ENCODE data around the gene OTUB1. TPM values are rescaled to one million over a fixed set of nuclear protein-coding genes. Genes with fewer than 3 reads are reported as not detected.
"Not testable (repeated sequence)": the region's sequence is repeated elsewhere in the genome, so short reads cannot be mapped to it uniquely, and the experiment has no call there.

The OTUB1 gene
- total RNA-seq, 2 donors from 2014 or later: 44.4 to 47.8 TPM

- no peak for DNase-seq
- ATAC-seq: no peak
- intact Hi-C loops (cut with DNase I): loop anchor here in 1 of 2 donors (5.0 kb wide), 1 partner anchor 112 kb away; no protein-coding TSS in a partner anchor
Measured at GRCh38 chr11:64035081-64035524, 48.9 kb downstream of the OTUB1 start.

- ATAC-seq (peak in 1 of 2 donors; percentile 11), DNase-seq (no peak)
- intact Hi-C loops (cut with DNase I): loop anchor here in 1 of 2 donors (5.0 kb wide), 1 partner anchor 112 kb away; no protein-coding TSS in a partner anchor
Measured at GRCh38 chr11:64035576-64035975, 49.3 kb downstream of the OTUB1 start, which contains the start of gene FLRT1. Gene FLRT1, plus strand, starts transcription at chr11:64035931. Its CDS starts 80,337 bp downstream, at chr11:64116268.

- DNase-seq (peak; percentile 65), ATAC-seq (peak; percentile 72 to 82)
- intact Hi-C loops (cut with DNase I): loop anchor here in 1 of 2 donors (5.0 kb wide), 1 partner anchor 111 kb away; no protein-coding TSS in a partner anchor
Measured at GRCh38 chr11:64036087-64037026, 50.1 kb downstream of the OTUB1 start.

- ATAC-seq (peak in 1 of 2 donors; percentile 3), DNase-seq (no peak)
- intact Hi-C loops (cut with DNase I): loop anchor here in 1 of 2 donors (5.0 kb wide), 1 partner anchor 110 kb away; no protein-coding TSS in a partner anchor
Measured at GRCh38 chr11:64037027-64037634, 50.9 kb downstream of the OTUB1 start.

GRCh38 chr11:64038500-64038899, 52.3 kb downstream of the OTUB1 start:
- ATAC-seq (no peak), DNase-seq (no peak)
- intact Hi-C loops (cut with DNase I): loop anchor here in 1 of 2 donors (5.0 kb wide), 1 partner anchor 109 kb away; no protein-coding TSS in a partner anchor

GRCh38 chr11:64039012-64039665, 52.9 kb downstream of the OTUB1 start:
- ATAC-seq (no peak), DNase-seq (no peak)
- intact Hi-C loops (cut with DNase I): loop anchor here in 1 of 2 donors (5.0 kb wide), 1 partner anchor 108 kb away; no protein-coding TSS in a partner anchor

GRCh38 chr11:64040684-64041322, 54.6 kb downstream of the OTUB1 start:
- no peak for DNase-seq
- intact Hi-C loops (cut with DNase I): no loop called here
- peak in 1 of 2 donors; percentile 25 for ATAC-seq

GRCh38 chr11:64041846-64042245, 55.6 kb downstream of the OTUB1 start:
- no peak for DNase-seq
- no peak for ATAC-seq
- intact Hi-C loops (cut with DNase I): no loop called here

- intact Hi-C loops (cut with DNase I): no loop called here
- DNase-seq (no peak), ATAC-seq (no peak)
Measured at GRCh38 chr11:64042301-64042700, 56.1 kb downstream of the OTUB1 start.

GRCh38 chr11:64043545-64043944, 57.3 kb downstream of the OTUB1 start:
- ATAC-seq (no peak), DNase-seq (no peak)
- intact Hi-C loops (cut with DNase I): no loop called here

- intact Hi-C loops (cut with DNase I): no loop called here
- no peak for ATAC-seq
Measured at GRCh38 chr11:64044730-64045393, 58.6 kb downstream of the OTUB1 start.

GRCh38 chr11:64045700-64046099, 59.5 kb downstream of the OTUB1 start:
- intact Hi-C loops (cut with DNase I): no loop called here
- ATAC-seq: no peak
- no peak for DNase-seq

More at GRCh38 chr11:64044730-64045393, 58.6 kb downstream of the OTUB1 start:
- no peak for DNase-seq

GRCh38 chr11:64047373-64047772, 61.1 kb downstream of the OTUB1 start:
- intact Hi-C loops (cut with DNase I); ATAC-seq: not testable (repeated sequence)

More at GRCh38 chr11:64047373-64047772, 61.1 kb downstream of the OTUB1 start:
- not testable (repeated sequence) for DNase-seq

Other genes starting within 250 kb of the OTUB1 start
- gene ZFTA, start 217.7 kb upstream of the OTUB1 start, total RNA-seq: 10 to 100 TPM; 15.5 to 16.0 TPM
- 10 to 100 TPM; 13.3 to 13.5 TPM for gene SPINDOC, start 173.0 kb upstream of the OTUB1 start, total RNA-seq
- gene MARK2, start 147.3 kb upstream of the OTUB1 start, total RNA-seq: 10 to 100 TPM; 33.5 to 37.5 TPM
- gene RCOR2, start 69.3 kb upstream of the OTUB1 start, total RNA-seq: 1 to 10 TPM; 2.3 to 8.3 TPM
- gene NAA40, start 47.4 kb upstream of the OTUB1 start, total RNA-seq: 10 to 100 TPM; 26.0 to 29.1 TPM
- 100 to 1,000 TPM; 786 to 820 TPM for gene COX8A, start 11.8 kb upstream of the OTUB1 start, total RNA-seq
- 1 to 10 TPM; 1.3 to 1.6 TPM for gene FLRT1, start 49.5 kb downstream of the OTUB1 start, total RNA-seq
- gene MACROD1, start 179.7 kb downstream of the OTUB1 start, total RNA-seq: 10 to 100 TPM; 37.9 to 48.0 TPM
- 100 to 1,000 TPM; 102 to 125 TPM for gene STIP1, start 199.7 kb downstream of the OTUB1 start, total RNA-seq
- 10 to 100 TPM; 23.8 to 25.8 TPM for gene FERMT3, start 220.3 kb downstream of the OTUB1 start, total RNA-seq
- 10 to 100 TPM; 59.6 to 61.2 TPM for gene TRPT1, start 239.7 kb downstream of the OTUB1 start, total RNA-seq
- 10 to 100 TPM; 58.8 to 82.0 TPM for gene NUDT22, start 239.8 kb downstream of the OTUB1 start, total RNA-seq
- gene DNAJC4, start 244.1 kb downstream of the OTUB1 start, total RNA-seq: 10 to 100 TPM; 49.2 to 49.3 TPM
- 100 to 1,000 TPM; 276 to 310 TPM for gene VEGFB, start 248.1 kb downstream of the OTUB1 start, total RNA-seq